Vagina (tissue), 2 donors: Measurements from ENCODE around the gene TAOK3.

Experiments
- POLR2A ChIP-seq, 2 donors: fragments of 450-650 bp; IDR thresholded peaks; one replicate each; pipeline ENCODE4 v1.6.1; 2017; ENCODE audit warnings: antibody characterized with exemption in 2 of 2, mild to moderate bottlenecking in 2 of 2, moderate library complexity in 2 of 2
- TF ChIP-seq, protein P1 (sequence below), 3 experiments: fragments of 450-650 bp in 2 of 3; fragments of 200-600 bp in 1 of 3; sonication (generic) in 1 of 3; IDR thresholded peaks; one replicate each; pipeline ENCODE4 v1.5.1; 2017 to 2019; ENCODE audit warnings: antibody characterized with exemption in 3 of 3, mild to moderate bottlenecking in 2 of 3, moderate library complexity in 2 of 3

DNA sequence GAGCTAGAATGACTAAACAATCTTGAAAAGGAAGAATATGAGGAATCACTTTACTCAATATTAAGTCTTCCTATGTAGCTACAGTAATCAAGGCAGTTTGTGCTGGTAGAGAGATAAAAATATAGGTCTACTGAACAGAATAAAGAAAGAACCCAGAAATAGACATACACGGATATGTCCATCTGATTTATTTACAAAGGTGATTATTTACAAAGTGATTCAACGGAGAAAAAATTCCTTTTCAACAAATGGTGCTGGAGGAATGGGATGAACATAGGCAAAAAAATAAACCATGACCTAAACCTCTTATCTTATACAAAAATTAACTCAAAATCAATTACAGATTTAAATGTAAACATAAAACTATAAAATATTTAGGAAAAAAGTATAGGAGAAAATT is 36.6 kb downstream of the TAOK3 start:
- TF ChIP-seq, protein P1, sequence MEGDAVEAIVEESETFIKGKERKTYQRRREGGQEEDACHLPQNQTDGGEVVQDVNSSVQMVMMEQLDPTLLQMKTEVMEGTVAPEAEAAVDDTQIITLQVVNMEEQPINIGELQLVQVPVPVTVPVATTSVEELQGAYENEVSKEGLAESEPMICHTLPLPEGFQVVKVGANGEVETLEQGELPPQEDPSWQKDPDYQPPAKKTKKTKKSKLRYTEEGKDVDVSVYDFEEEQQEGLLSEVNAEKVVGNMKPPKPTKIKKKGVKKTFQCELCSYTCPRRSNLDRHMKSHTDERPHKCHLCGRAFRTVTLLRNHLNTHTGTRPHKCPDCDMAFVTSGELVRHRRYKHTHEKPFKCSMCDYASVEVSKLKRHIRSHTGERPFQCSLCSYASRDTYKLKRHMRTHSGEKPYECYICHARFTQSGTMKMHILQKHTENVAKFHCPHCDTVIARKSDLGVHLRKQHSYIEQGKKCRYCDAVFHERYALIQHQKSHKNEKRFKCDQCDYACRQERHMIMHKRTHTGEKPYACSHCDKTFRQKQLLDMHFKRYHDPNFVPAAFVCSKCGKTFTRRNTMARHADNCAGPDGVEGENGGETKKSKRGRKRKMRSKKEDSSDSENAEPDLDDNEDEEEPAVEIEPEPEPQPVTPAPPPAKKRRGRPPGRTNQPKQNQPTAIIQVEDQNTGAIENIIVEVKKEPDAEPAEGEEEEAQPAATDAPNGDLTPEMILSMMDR (IDR thresholded peaks at IDR 0.05), result no peak
- TF ChIP-seq POLR2A (IDR thresholded peaks at IDR 0.05), result no peak
